ENCODE data around the gene SERPINB5.

The SERPINB5 gene

GRCh38 chr18:63550068-63550467 is 73.3 kb downstream of the SERPINB5 start:
- H3K9me2 ChIP-seq (replicated peaks; ENCODE audit: insufficient read depth, low read length): no peaks in the 10 kb centered on the region
- H3K4me3 ChIP-seq (ENCODE audit: insufficient read depth, low read length, poor library complexity, severe bottlenecking): no peak overlapping the region
- no peaks in the 10 kb centered on the region for H3K9me3 ChIP-seq (ENCODE audit: insufficient read depth, low read length)
- no peak overlapping the region for H3K27ac ChIP-seq (ENCODE audit: low read depth, low read length)
- no peak overlapping the region for H3K9ac ChIP-seq (ENCODE audit: low read length)
- no peak overlapping the region for H3K4me2 ChIP-seq (ENCODE audit: low read depth, low read length, poor library complexity, severe bottlenecking)
- H2AFZ ChIP-seq (ENCODE audit: low read depth, low read length, severe bottlenecking): no peak overlapping the region
- H3K79me2 ChIP-seq (ENCODE audit: insufficient read depth, low read length): no peaks in the 10 kb centered on the region
- H3K36me3 ChIP-seq (ENCODE audit: low read length): no peaks in the 10 kb centered on the region
- no peaks in the 10 kb centered on the region for H3F3A ChIP-seq (ENCODE audit: insufficient read depth)
- H3K27me3 ChIP-seq (ENCODE audit: low read length): no peaks in the 10 kb centered on the region
- TF ChIP-seq CTCF (IDR thresholded peaks at IDR 0.05; ENCODE audit: insufficient read depth, low read length, poor library complexity, severe bottlenecking) (no peak), EZH2phosphoT487 (conservative IDR thresholded peaks at IDR 0.05; ENCODE audit: low read length) (no peak)
- H4K20me1 ChIP-seq (ENCODE audit: low read depth, low read length): no peaks in the 10 kb centered on the region

- Histone ChIP-seq H4K20me1 (ENCODE audit: low read depth, low read length) (no peaks in the 10 kb centered on the region), H3K27me3 (ENCODE audit: low read length) (no peaks in the 10 kb centered on the region), H3K4me2 (ENCODE audit: low read depth, low read length, poor library complexity, severe bottlenecking) (no peak overlapping the region), H3K36me3 (ENCODE audit: low read length) (no peaks in the 10 kb centered on the region), H2AFZ (ENCODE audit: low read depth, low read length, severe bottlenecking) (no peak overlapping the region), H3K9me3 (ENCODE audit: insufficient read depth, low read length) (no peaks in the 10 kb centered on the region), H3F3A (ENCODE audit: insufficient read depth) (no peaks in the 10 kb centered on the region), H3K9me2 (replicated peaks; ENCODE audit: insufficient read depth, low read length) (no peaks in the 10 kb centered on the region), H3K27ac (ENCODE audit: low read depth, low read length) (no peak overlapping the region), H3K79me2 (ENCODE audit: insufficient read depth, low read length) (no peaks in the 10 kb centered on the region), H3K4me3 (ENCODE audit: insufficient read depth, low read length, poor library complexity, severe bottlenecking) (no peak overlapping the region), H3K9ac (ENCODE audit: low read length) (no peak overlapping the region)
- TF ChIP-seq CTCF (IDR thresholded peaks at IDR 0.05; ENCODE audit: insufficient read depth, low read length, poor library complexity, severe bottlenecking) (no peak), EZH2phosphoT487 (conservative IDR thresholded peaks at IDR 0.05; ENCODE audit: low read length) (no peak)
These were observed 75.0 kb downstream of the SERPINB5 start for GRCh38 chr18:63551769-63552168.

- no peak overlapping the region for H3K9ac ChIP-seq (ENCODE audit: low read length)
These were observed 75.8 kb downstream of the SERPINB5 start for GRCh38 chr18:63552581-63552980.

More at GRCh38 chr18:63552581-63552980, 75.8 kb downstream of the SERPINB5 start:
- Histone ChIP-seq H2AFZ (ENCODE audit: low read depth, low read length, severe bottlenecking) (no peak overlapping the region), H3K4me3 (ENCODE audit: insufficient read depth, low read length, poor library complexity, severe bottlenecking) (no peak overlapping the region), H3K27ac (ENCODE audit: low read depth, low read length) (no peak overlapping the region), H3K27me3 (ENCODE audit: low read length) (no peaks in the 10 kb centered on the region), H3K9me3 (ENCODE audit: insufficient read depth, low read length) (no peaks in the 10 kb centered on the region), H4K20me1 (ENCODE audit: low read depth, low read length) (no peaks in the 10 kb centered on the region), H3K9me2 (replicated peaks; ENCODE audit: insufficient read depth, low read length) (no peaks in the 10 kb centered on the region), H3K4me2 (ENCODE audit: low read depth, low read length, poor library complexity, severe bottlenecking) (no peak overlapping the region), H3F3A (ENCODE audit: insufficient read depth) (no peaks in the 10 kb centered on the region), H3K36me3 (ENCODE audit: low read length) (no peaks in the 10 kb centered on the region), H3K79me2 (ENCODE audit: insufficient read depth, low read length) (no peaks in the 10 kb centered on the region)
- TF ChIP-seq CTCF (IDR thresholded peaks at IDR 0.05; ENCODE audit: insufficient read depth, low read length, poor library complexity, severe bottlenecking) (no peak), EZH2phosphoT487 (conservative IDR thresholded peaks at IDR 0.05; ENCODE audit: low read length) (no peak)

All from SU-DHL-6 (cell line).